GM21717 (cell line): Measurements from ENCODE around the gene DNAI1.

Source experiments
- ATAC-seq: cut with Tn5 transposase; IDR thresholded peaks from one replicate; pipeline ENCODE4 v1.9.1; 2021; ENCODE audit warnings: mild to moderate bottlenecking, moderate library complexity; ENCODE audit not compliant: unreplicated experiment

Gene DNAI1

GRCh38 chr9:34555936-34556525 is 97.4 kb downstream of the DNAI1 start:
- no peak for ATAC-seq

- ATAC-seq: no peak
Observed at GRCh38 chr9:34556949-34557348, 98.3 kb downstream of the DNAI1 start.

GRCh38 chr9:34557426-34558321 is 99.1 kb downstream of the DNAI1 start:
- ATAC-seq: no peak

DNA sequence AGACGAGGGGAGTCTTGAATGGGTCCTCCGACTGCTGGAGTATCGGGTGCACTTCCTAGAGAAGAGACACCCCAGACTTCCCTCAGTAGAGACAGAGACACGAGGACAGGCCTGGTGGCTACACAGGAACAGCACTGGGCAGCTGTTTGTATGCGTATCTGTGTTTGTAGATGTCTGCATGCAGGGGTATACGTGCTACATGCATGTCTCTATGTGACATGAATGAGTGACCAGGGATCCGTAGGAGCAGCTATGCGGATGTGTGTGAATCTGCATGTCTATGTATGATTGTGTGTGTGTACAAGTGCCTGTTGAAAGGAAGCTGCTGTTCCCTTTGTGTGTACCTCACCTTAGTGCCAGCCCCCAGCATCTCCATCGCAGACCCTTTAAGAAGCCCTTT is 99.8 kb downstream of the DNAI1 start:
- no peak for ATAC-seq

- ATAC-seq: no peak
Observed at GRCh38 chr9:34558919-34559623, 100.5 kb downstream of the DNAI1 start.

- ATAC-seq: no peak
Observed at GRCh38 chr9:34559624-34560455, 101.2 kb downstream of the DNAI1 start.

- ATAC-seq: no peak
Observed at GRCh38 chr9:34560599-34561214, 102.1 kb downstream of the DNAI1 start.

DNA sequence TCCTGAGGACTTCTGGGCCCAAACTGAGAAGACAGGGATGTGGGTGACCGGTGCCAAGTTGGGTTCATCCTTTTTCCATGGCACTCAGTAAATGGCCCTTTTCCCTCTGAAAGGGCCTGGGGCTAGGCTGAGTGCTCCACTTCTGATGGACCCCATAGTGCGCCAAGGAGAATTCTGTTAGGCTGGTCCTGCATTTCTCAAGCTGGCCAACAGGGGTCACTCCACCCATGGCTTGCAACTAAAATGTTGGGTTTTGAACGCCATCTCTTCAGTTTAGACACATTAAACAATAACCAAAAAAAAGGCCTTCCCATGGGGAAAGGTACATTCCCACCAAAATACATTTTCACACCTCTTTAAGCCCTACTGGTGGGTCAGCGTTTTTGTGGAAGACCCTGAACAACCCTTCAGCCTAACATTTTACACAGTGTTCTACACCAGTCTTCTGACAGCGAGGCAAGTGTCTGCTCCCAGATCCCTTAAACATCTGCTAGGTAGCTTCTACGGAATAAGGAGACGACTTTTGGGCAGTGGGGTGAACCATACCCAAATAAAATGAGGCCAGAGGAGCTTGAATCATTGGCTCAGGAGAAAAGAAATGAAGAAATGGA is 103.6 kb downstream of the DNAI1 start:
- ATAC-seq: no peak

- no peak for ATAC-seq
Observed at GRCh38 chr9:34563262-34563661, 104.7 kb downstream of the DNAI1 start.

- ATAC-seq: no peak
Observed at GRCh38 chr9:34564617-34565016, 106.0 kb downstream of the DNAI1 start.

- no peak for ATAC-seq
Observed at GRCh38 chr9:34565856-34566255, 107.3 kb downstream of the DNAI1 start.

DNA sequence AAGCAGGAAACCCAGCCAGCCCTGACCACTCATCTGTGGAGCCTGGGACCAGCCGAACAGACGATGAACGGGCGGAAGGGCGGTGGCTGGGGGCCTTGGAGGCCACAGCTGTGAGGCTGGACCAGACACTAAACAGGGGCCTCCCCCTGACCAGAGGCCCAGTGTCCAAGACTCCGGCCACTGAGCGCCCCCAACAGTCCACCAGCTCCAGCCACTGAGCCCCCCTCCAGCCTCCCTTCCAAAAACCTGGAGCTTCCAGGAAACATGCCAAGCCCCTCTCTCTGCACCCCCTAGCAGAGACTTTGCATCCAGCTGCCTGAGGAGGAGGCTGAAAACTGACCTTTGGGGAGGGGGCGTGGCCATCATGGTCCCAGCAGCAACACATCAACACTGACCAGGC is 107.7 kb downstream of the DNAI1 start:
- no peak for ATAC-seq

DNA sequence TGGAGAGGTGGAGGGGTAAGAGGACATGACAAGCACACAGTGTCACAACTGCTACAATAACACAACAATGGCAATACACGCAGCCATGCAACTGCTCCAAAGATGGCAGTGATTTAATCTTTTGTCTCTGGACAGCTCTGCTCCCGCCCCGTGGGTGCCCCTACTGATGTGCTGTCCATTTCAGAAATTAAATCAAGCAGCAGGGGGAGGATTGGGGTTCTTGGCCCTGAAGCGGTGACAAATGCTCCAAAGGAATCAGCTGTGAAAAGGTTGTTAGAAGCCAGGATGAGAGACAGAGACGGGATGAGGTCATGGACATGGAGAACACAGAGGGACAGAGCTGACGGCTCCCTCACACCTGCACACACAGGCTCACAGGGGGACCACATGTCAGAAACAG is 108.4 kb downstream of the DNAI1 start:
- no peak for ATAC-seq

GRCh38 chr9:34568133-34568532 is 109.5 kb downstream of the DNAI1 start:
- ATAC-seq: no peak

DNA sequence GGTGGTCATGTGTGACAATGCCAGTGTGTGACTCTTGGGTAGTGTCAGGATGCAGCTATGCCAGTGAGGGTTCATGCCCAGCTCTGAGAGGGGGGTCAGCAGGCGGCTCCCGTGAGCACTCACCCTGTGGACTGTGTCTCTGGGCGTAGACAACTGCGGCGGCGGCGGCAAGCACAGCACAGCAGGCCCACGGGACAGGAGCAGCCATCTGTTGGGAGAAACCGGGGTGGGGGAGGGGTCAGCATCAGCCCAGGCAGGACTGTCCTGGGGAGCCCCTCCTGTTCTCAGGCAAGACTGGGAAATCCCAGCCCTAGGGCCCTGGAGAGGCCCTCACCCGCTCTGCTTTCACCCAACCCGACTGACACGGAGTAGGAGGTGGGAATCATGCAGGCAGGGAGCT is 110.2 kb downstream of the DNAI1 start:
- ATAC-seq: no peak

- no peak for ATAC-seq
Observed at GRCh38 chr9:34570376-34570775, 111.8 kb downstream of the DNAI1 start.
